Glutamatergic neuron (in vitro differentiated cells): ENCODE data around the gene HIC1. TPM values are rescaled to one million over a fixed set of nuclear protein-coding genes. Genes with fewer than 3 reads are reported as not detected.
A peak's percentile ranks its signal among the peaks of the same experiment; 100 is the strongest.

Experiments used
- DNase-seq: peaks from one replicate; pipeline ENCODE4 v3.0.0; 2022
- H3K27ac Mint-ChIP-seq: one replicate; pipeline ENCODE4 v1.8.0; 2020; ENCODE audit warnings: mild to moderate bottlenecking, mixed read lengths, inconsistent platforms; ENCODE audit not compliant: unreplicated experiment
- H3K27me3 Mint-ChIP-seq: one replicate; pipeline ENCODE4 v1.8.0; 2020; ENCODE audit warnings: mild to moderate bottlenecking, moderate library complexity, mixed read lengths, inconsistent platforms; ENCODE audit not compliant: unreplicated experiment
- H3K36me3 Mint-ChIP-seq: one replicate; pipeline ENCODE4 v1.8.0; 2020; ENCODE audit warnings: mild to moderate bottlenecking, mixed read lengths, inconsistent platforms; ENCODE audit not compliant: unreplicated experiment
- H3K4me1 Mint-ChIP-seq: one replicate; pipeline ENCODE4 v1.8.0; 2020; ENCODE audit warnings: mild to moderate bottlenecking, low read depth, mixed read lengths, inconsistent platforms; ENCODE audit not compliant: unreplicated experiment
- H3K4me3 Mint-ChIP-seq: one replicate; pipeline ENCODE4 v1.8.0; 2020; ENCODE audit warnings: mild to moderate bottlenecking, mixed read lengths, inconsistent platforms; ENCODE audit not compliant: unreplicated experiment
- H3K9me3 Mint-ChIP-seq: one replicate; pipeline ENCODE4 v1.8.0; 2020; ENCODE audit warnings: mild to moderate bottlenecking, moderate library complexity, mixed read lengths, inconsistent platforms; ENCODE audit not compliant: unreplicated experiment
- total RNA-seq: library from RNA; stranded (reverse); fragmentation: NEBNext Ultra II Directional; extraction: Animal tissue kit (Norgen Biotek cat#: 25700); gene quantifications from one replicate; pipeline ENCODE4 v1.2.1, GENCODE V29; 2021; ENCODE audit not compliant: unreplicated experiment
- TF ChIP-seq, protein P1 (sequence below): fragments of 200-600 bp; sonication (generic); IDR thresholded peaks from one replicate; pipeline ENCODE4 v1.5.0; 2021; ENCODE audit not compliant: partially characterized antibody, unreplicated experiment

Gene HIC1
- total RNA-seq, 1 donor from 2014 or later: 2.5 TPM

DNA sequence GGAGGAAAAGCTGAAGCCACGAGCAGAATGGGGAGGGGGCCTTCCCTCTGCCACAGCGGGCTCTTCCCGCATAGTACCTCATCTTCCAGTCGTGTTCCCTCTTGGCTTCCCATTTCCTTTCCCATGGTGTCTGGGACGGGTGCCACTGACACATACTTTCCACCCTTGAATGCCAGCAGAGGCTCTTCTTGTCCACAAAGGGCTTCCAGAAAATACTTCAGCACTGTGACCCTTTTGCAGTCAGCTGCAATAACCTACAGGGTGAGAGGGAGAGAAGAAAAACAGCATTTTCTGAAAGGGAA is 30.7 kb downstream of the HIC1 start:
- no peak overlapping the region for H3K27ac Mint-ChIP-seq
- H3K4me3 Mint-ChIP-seq: no peak overlapping the region
- peaks cover 4% of the 10 kb centered on the region for H3K27me3 Mint-ChIP-seq
- DNase-seq: no peak
- TF ChIP-seq, protein P1, sequence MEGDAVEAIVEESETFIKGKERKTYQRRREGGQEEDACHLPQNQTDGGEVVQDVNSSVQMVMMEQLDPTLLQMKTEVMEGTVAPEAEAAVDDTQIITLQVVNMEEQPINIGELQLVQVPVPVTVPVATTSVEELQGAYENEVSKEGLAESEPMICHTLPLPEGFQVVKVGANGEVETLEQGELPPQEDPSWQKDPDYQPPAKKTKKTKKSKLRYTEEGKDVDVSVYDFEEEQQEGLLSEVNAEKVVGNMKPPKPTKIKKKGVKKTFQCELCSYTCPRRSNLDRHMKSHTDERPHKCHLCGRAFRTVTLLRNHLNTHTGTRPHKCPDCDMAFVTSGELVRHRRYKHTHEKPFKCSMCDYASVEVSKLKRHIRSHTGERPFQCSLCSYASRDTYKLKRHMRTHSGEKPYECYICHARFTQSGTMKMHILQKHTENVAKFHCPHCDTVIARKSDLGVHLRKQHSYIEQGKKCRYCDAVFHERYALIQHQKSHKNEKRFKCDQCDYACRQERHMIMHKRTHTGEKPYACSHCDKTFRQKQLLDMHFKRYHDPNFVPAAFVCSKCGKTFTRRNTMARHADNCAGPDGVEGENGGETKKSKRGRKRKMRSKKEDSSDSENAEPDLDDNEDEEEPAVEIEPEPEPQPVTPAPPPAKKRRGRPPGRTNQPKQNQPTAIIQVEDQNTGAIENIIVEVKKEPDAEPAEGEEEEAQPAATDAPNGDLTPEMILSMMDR: no peak
- peaks cover 55% of the 10 kb centered on the region for H3K4me1 Mint-ChIP-seq
- H3K36me3 Mint-ChIP-seq: no peaks in the 10 kb centered on the region
- peaks cover 2% of the 10 kb centered on the region for H3K9me3 Mint-ChIP-seq

DNA sequence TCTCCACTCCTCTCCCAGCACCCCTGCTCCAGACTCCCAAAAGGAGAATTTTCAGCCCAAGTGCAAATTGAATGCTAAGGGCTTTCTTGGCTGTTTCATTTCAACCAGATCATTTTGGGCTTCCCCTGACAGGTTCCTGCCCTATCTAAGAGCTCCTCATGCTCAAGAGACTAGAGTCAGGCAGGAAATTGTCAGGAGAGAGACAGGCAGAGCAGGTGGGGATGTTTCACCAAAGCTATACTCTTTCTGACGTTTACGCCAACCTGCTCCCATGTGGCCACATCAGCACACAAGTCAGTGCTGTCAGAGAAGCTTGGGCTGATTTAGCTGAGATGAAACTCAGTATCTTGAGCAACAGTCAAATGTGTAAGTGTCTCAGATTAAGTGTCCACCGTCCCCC is 31.4 kb downstream of the HIC1 start:
- H3K4me1 Mint-ChIP-seq: peaks cover 60% of the 10 kb centered on the region
- peaks cover 2% of the 10 kb centered on the region for H3K9me3 Mint-ChIP-seq
- no peak for DNase-seq
- TF ChIP-seq, protein P1: no peak
- H3K4me3 Mint-ChIP-seq: no peak overlapping the region
- H3K27ac Mint-ChIP-seq: no peak overlapping the region
- H3K27me3 Mint-ChIP-seq: peaks cover 6% of the 10 kb centered on the region
- H3K36me3 Mint-ChIP-seq: no peaks in the 10 kb centered on the region

DNA sequence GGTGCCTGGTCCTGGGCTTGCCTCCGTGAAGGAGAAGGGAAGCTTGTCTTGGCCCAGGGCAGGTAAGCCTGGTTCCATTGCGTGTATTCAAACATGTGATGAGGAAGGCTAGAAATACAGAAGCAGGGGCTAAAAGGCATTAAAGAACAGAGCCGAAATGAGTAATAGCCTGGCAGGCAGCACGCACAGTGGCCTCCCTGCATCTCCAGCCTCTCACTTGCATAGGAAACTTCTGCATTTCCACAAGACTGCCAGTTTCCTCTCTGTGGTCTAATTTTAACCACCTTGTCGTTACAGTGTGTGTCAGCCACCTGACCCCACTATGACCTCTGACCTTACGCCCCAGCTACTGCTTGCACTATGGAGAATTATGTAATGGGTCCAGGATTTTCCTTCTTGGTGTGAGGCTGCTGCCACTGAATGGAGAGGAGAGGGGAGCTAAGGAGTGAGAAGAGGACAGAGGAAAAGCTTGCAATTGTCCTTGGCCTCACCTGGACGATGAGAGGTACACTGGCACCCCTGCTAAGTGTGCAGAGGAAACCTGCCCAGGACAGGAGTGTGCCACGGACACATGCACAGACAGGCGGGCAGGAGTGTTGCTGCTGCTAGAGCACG is 32.8 kb downstream of the HIC1 start:
- TF ChIP-seq, protein P1: no peak
- H3K27ac Mint-ChIP-seq: no peak overlapping the region
- no peaks in the 10 kb centered on the region for H3K36me3 Mint-ChIP-seq
- peak overlapping the region; percentile 22 for H3K4me3 Mint-ChIP-seq
- peaks cover 54% of the 10 kb centered on the region for H3K4me1 Mint-ChIP-seq
- peaks cover 6% of the 10 kb centered on the region for H3K27me3 Mint-ChIP-seq
- H3K9me3 Mint-ChIP-seq: peaks cover 4% of the 10 kb centered on the region
- no peak for DNase-seq

DNA sequence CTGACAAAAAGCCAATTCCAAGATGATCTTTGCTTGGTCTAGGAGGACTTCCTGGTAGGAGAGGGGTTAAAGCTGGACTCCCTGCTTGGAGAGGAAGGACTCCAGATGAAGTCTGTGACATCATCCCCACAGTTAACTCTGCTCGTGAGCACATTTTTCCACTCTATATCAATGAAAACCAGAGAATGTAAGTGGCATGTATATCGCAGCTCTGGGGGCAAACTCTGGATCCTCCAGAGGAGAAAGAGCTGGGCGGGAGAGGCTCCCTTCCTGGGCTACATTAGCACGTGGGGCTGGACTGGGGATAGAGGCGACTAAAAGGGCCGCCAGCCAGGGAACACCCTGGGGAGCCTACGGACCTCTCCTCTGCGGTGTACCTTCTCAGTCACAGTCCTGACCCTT is 34.1 kb downstream of the HIC1 start:
- peaks cover 44% of the 10 kb centered on the region for H3K4me1 Mint-ChIP-seq
- no peak for DNase-seq
- H3K36me3 Mint-ChIP-seq: no peaks in the 10 kb centered on the region
- no peak overlapping the region for H3K27ac Mint-ChIP-seq
- H3K4me3 Mint-ChIP-seq: peak overlapping the region; percentile 61
- H3K9me3 Mint-ChIP-seq: peaks cover 4% of the 10 kb centered on the region
- H3K27me3 Mint-ChIP-seq: peaks cover 8% of the 10 kb centered on the region
- TF ChIP-seq, protein P1: no peak

DNA sequence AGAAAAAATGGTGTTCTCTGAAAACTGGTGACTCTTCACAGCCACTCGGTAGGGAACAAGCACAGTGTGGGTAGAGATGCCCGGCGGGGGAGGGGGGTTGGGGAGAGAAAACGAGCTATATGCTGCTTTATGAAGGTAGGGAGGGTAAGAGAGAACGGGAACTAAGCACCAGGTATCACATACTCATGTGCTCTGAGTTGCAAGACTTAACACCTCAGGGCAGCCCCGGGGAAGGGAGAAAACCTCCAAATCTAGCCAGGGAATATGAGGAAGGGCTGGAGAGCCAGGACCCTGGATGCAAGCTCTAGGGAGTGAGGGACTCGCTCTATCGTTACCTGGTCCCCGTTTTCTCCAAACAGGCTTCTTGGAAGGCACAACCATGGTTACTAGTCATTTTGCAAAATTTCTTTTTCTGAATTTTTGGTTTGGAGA is 35.3 kb downstream of the HIC1 start:
- Mint-ChIP-seq H3K27ac (no peak overlapping the region), H3K4me1 (peaks cover 39% of the 10 kb centered on the region), H3K4me3 (no peak overlapping the region)

More for the DNA sequence above, 35.3 kb downstream of the HIC1 start:
- TF ChIP-seq, protein P1: no peak
- Mint-ChIP-seq H3K9me3 (peaks cover 4% of the 10 kb centered on the region), H3K27me3 (peaks cover 8% of the 10 kb centered on the region), H3K36me3 (no peaks in the 10 kb centered on the region)
- DNase-seq: no peak
